Activated T-cell treated with anti-CD3 and anti-CD28 coated beads, Interleukin-2, amount 50 U/mL, for 4 hours (primary cell): Measurements from ENCODE around the gene MRPL30. TPM values are rescaled to one million over a fixed set of nuclear protein-coding genes. Genes with fewer than 3 reads are reported as not detected.
"Not testable (repeated sequence)": the region's sequence is repeated elsewhere in the genome, so short reads cannot be mapped to it uniquely, and the experiment has no call there.

ENCODE experiments used
- ATAC-seq, 2 donors: fragments of 200-7000 bp; cut with Tn5 transposase; one replicate each; pipeline ENCODE4 v1.10.0; 2021
- DNase-seq: peaks from one replicate; pipeline ENCODE4 v3.0.0-alpha.2; 2020
- H3K27me3 Mint-ChIP-seq: one replicate; pipeline ENCODE4 v1.8.0; 2021; ENCODE audit warnings: low read depth, mixed read lengths
- H3K36me3 Mint-ChIP-seq: one replicate; pipeline ENCODE4 v1.8.0; 2022; ENCODE audit warnings: mixed read lengths; ENCODE audit not compliant: insufficient read depth
- H3K4me1 Mint-ChIP-seq: one replicate; pipeline ENCODE4 v1.8.0; 2021; ENCODE audit warnings: low read depth, mixed read lengths
- H3K4me3 Mint-ChIP-seq: one replicate; pipeline ENCODE4 v1.8.0; 2021; ENCODE audit warnings: mild to moderate bottlenecking, moderate library complexity, mixed read lengths
- H3K9me3 Mint-ChIP-seq: one replicate; pipeline ENCODE4 v1.8.0; 2021; ENCODE audit warnings: mixed read lengths
- total RNA-seq, 3 donors: library from RNA; stranded (reverse); gene quantifications; one replicate each; pipeline ENCODE4 v1.2.1, GENCODE V29; 2021

The MRPL30 gene
- total RNA-seq, 3 donors from 2014 or later = 28.2 to 30.2 (median 29.7) TPM

GRCh38 chr2:99201959-99202678, 21.1 kb downstream of the MRPL30 start:
- peaks cover 9% of the 10 kb centered on the region for H3K9me3 Mint-ChIP-seq
- no peaks in the 10 kb centered on the region for H3K4me1 Mint-ChIP-seq
- no peak for ATAC-seq
- H3K4me3 Mint-ChIP-seq = no peak overlapping the region
- no peaks in the 10 kb centered on the region for H3K27me3 Mint-ChIP-seq
- DNase-seq = no peak
- H3K36me3 Mint-ChIP-seq = peaks cover 13% of the 10 kb centered on the region

- H3K4me3 Mint-ChIP-seq = no peak overlapping the region
- H3K4me1 Mint-ChIP-seq = no peaks in the 10 kb centered on the region
- DNase-seq (no peak), ATAC-seq (no peak)
- H3K36me3 Mint-ChIP-seq = peaks cover 32% of the 10 kb centered on the region
- no peaks in the 10 kb centered on the region for H3K27me3 Mint-ChIP-seq
- H3K9me3 Mint-ChIP-seq = peaks cover 9% of the 10 kb centered on the region
Observed at GRCh38 chr2:99205491-99205890, 24.5 kb downstream of the MRPL30 start.

- Mint-ChIP-seq H3K4me3 (no peak overlapping the region), H3K36me3 (peaks cover 28% of the 10 kb centered on the region), H3K27me3 (no peaks in the 10 kb centered on the region), H3K4me1 (no peaks in the 10 kb centered on the region), H3K9me3 (no peaks in the 10 kb centered on the region)
- no peak for DNase-seq
- ATAC-seq = no peak
Observed at GRCh38 chr2:99216096-99216495, 35.1 kb downstream of the MRPL30 start.

GRCh38 chr2:99217929-99218501, 37.0 kb downstream of the MRPL30 start:
- no peaks in the 10 kb centered on the region for H3K4me1 Mint-ChIP-seq
- no peak overlapping the region for H3K4me3 Mint-ChIP-seq
- ATAC-seq = no peak
- H3K9me3 Mint-ChIP-seq = no peaks in the 10 kb centered on the region
- peaks cover 33% of the 10 kb centered on the region for H3K36me3 Mint-ChIP-seq
- no peak for DNase-seq
- no peaks in the 10 kb centered on the region for H3K27me3 Mint-ChIP-seq

GRCh38 chr2:99233177-99233576, 52.2 kb downstream of the MRPL30 start:
- ATAC-seq, H3K36me3 Mint-ChIP-seq, H3K27me3 Mint-ChIP-seq, DNase-seq, H3K4me1 Mint-ChIP-seq, H3K4me3 Mint-ChIP-seq: not testable (repeated sequence)
- peaks cover 32% of the 10 kb centered on the region for H3K9me3 Mint-ChIP-seq

- no peak for DNase-seq
- no peak for ATAC-seq
- Mint-ChIP-seq H3K9me3 (no peaks in the 10 kb centered on the region), H3K36me3 (peaks cover 6% of the 10 kb centered on the region), H3K4me1 (no peaks in the 10 kb centered on the region), H3K27me3 (no peaks in the 10 kb centered on the region), H3K4me3 (no peak overlapping the region)
Observed at GRCh38 chr2:99238599-99238998, 57.6 kb downstream of the MRPL30 start.

- Mint-ChIP-seq H3K4me1 (no peaks in the 10 kb centered on the region), H3K4me3 (no peak overlapping the region), H3K27me3 (no peaks in the 10 kb centered on the region), H3K36me3 (peaks cover 3% of the 10 kb centered on the region), H3K9me3 (no peaks in the 10 kb centered on the region)
- ATAC-seq (no peak), DNase-seq (no peak)
Observed at GRCh38 chr2:99240431-99240830, 59.4 kb downstream of the MRPL30 start.

GRCh38 chr2:99242151-99242550, 61.2 kb downstream of the MRPL30 start:
- H3K9me3 Mint-ChIP-seq = no peaks in the 10 kb centered on the region
- H3K4me3 Mint-ChIP-seq = no peak overlapping the region
- H3K27me3 Mint-ChIP-seq = no peaks in the 10 kb centered on the region
- H3K36me3 Mint-ChIP-seq = peaks cover 7% of the 10 kb centered on the region
- ATAC-seq (no peak), DNase-seq (no peak)
- H3K4me1 Mint-ChIP-seq = no peaks in the 10 kb centered on the region

Other genes starting within 250 kb of the MRPL30 start
- gene CRACDL, start 245.0 kb upstream of the MRPL30 start, total RNA-seq = under 1 TPM; 0.10 to 0.46 (median 0.16) TPM
- gene C2orf15, start 39.5 kb upstream of the MRPL30 start, total RNA-seq = under 1 TPM; 0.19 to 0.40 (median 0.37) TPM
- gene TSGA10, start 26.2 kb upstream of the MRPL30 start, total RNA-seq = 1 to 10 TPM; 2.8 to 5.5 (median 3.4) TPM
- 1 to 10 TPM; 4.5 to 5.5 (median 4.9) TPM for gene LIPT1, start 26.2 kb upstream of the MRPL30 start, total RNA-seq
- gene MITD1, start 126 bp upstream of the MRPL30 start, total RNA-seq = 10 to 100 TPM; 52.1 to 54.7 (median 54.0) TPM
- not detected for gene LYG2, start 74.5 kb downstream of the MRPL30 start, total RNA-seq
- gene LYG1, start 120.0 kb downstream of the MRPL30 start, total RNA-seq = under 1 TPM; 0.47 to 0.68 (median 0.54) TPM
- gene TXNDC9, start 155.1 kb downstream of the MRPL30 start, total RNA-seq = 10 to 100 TPM; 34.3 to 36.3 (median 35.6) TPM
- 100 to 1,000 TPM; 102 to 111 (median 102) TPM for gene EIF5B, start 156.2 kb downstream of the MRPL30 start, total RNA-seq